SK-MEL-5 (cell line): ENCODE measurements around the gene SLC8A1. TPM values are rescaled to one million over a fixed set of nuclear protein-coding genes. Genes with fewer than 3 reads are reported as not detected.

ENCODE experiments used
- DNase-seq: peaks from one replicate; pipeline ENCODE4 v3.0.0-alpha.2; 2016; ENCODE audit warnings: low read depth, low spot score
- in situ Hi-C: cut with HindIII; loops from 2 replicates; pipeline ENCODE4 v1.10.0; 2016; ENCODE audit warnings: low sequenced_read_pairs, high pct_unique_total_duplicates, low pct_unique_long_range_greater_than_20kb
- total RNA-seq: library from RNA; depleted of rRNA; stranded (reverse); fragments of >200 nt; shearing (Covaris generic); gene quantifications from 2 replicates; pipeline ENCODE4 v1.2.3, GENCODE V29; 2014

The SLC8A1 gene
- total RNA-seq, 1 experiment from 2014 or later: 40.7 TPM

- in situ Hi-C loops: no loop called here
- no peak for DNase-seq
These were observed 103.2 kb downstream of the SLC8A1 start for GRCh38 chr2:40348665-40349064.

- no peak for DNase-seq
- in situ Hi-C loops: no loop called here
These were observed 103.9 kb downstream of the SLC8A1 start for GRCh38 chr2:40348038-40348437.

- DNase-seq: no peak
- in situ Hi-C loops: no loop called here
These were observed 105.1 kb downstream of the SLC8A1 start for GRCh38 chr2:40346535-40347354.

GRCh38 chr2:40344364-40344763 lies 107.5 kb downstream of the SLC8A1 start:
- DNase-seq: no peak
- in situ Hi-C loops: no loop called here

- DNase-seq: no peak
- in situ Hi-C loops: no loop called here
These were observed 108.0 kb downstream of the SLC8A1 start for GRCh38 chr2:40343902-40344301.

- no peak for DNase-seq
- in situ Hi-C loops: no loop called here
These were observed 110.7 kb downstream of the SLC8A1 start for GRCh38 chr2:40341198-40341597.

- in situ Hi-C loops: no loop called here
- DNase-seq: no peak
These were observed 112.9 kb downstream of the SLC8A1 start for GRCh38 chr2:40339026-40339425.

GRCh38 chr2:40332191-40332826 lies 119.6 kb downstream of the SLC8A1 start:
- in situ Hi-C loops: no loop called here
- peak; percentile 98 for DNase-seq

GRCh38 chr2:40330096-40330495 lies 121.8 kb downstream of the SLC8A1 start:
- DNase-seq: no peak
- in situ Hi-C loops: no loop called here

- in situ Hi-C loops: no loop called here
These were observed 122.2 kb downstream of the SLC8A1 start for GRCh38 chr2:40329739-40330030.

GRCh38 chr2:40325116-40325515 lies 126.8 kb downstream of the SLC8A1 start:
- no peak for DNase-seq
- in situ Hi-C loops: no loop called here

More at GRCh38 chr2:40329739-40330030, 122.2 kb downstream of the SLC8A1 start:
- DNase-seq: no peak

GRCh38 chr2:40324656-40325055 lies 127.2 kb downstream of the SLC8A1 start:
- in situ Hi-C loops: no loop called here
- no peak for DNase-seq

GRCh38 chr2:40321822-40322221 lies 130.1 kb downstream of the SLC8A1 start:
- in situ Hi-C loops: no loop called here
- no peak for DNase-seq

- DNase-seq: no peak
- in situ Hi-C loops: no loop called here
These were observed 130.8 kb downstream of the SLC8A1 start for GRCh38 chr2:40321016-40321623.

GRCh38 chr2:40318921-40319320 lies 133.0 kb downstream of the SLC8A1 start:
- in situ Hi-C loops: no loop called here
- DNase-seq: no peak

GRCh38 chr2:40317761-40318160 lies 134.1 kb downstream of the SLC8A1 start:
- in situ Hi-C loops: no loop called here
- DNase-seq: no peak

- DNase-seq: no peak
These were observed 134.8 kb downstream of the SLC8A1 start for GRCh38 chr2:40317046-40317445.

GRCh38 chr2:40316620-40317019 lies 135.3 kb downstream of the SLC8A1 start:
- in situ Hi-C loops: no loop called here

More at GRCh38 chr2:40317046-40317445, 134.8 kb downstream of the SLC8A1 start:
- in situ Hi-C loops: no loop called here

GRCh38 chr2:40315683-40316082 lies 136.2 kb downstream of the SLC8A1 start:
- DNase-seq: no peak
- in situ Hi-C loops: no loop called here

More at GRCh38 chr2:40316620-40317019, 135.3 kb downstream of the SLC8A1 start:
- no peak for DNase-seq
